Measurements from ENCODE around the gene ACTR3C.

The ACTR3C gene

DNA sequence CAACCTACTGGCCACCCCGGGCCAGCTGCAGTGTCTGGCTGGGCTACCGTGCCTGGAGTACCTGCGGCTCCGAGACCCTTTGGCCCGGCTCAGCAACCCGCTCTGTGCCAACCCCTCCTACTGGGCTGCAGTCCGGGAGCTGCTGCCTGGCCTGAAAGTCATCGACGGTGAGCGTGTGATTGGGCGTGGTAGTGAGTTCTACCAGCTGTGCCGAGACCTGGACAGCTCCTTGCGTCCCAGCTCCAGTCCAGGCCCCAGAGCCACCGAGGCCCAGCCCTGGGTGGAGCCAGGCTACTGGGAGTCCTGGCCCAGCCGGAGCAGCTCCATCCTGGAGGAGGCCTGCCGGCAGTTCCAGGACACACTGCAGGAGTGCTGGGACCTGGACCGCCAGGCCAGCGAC is 13.8 kb upstream of the ACTR3C start:
- ChIA-PET POLR2A (interaction anchor here (1.6 kb wide), 1 partner anchor 14 kb away, joined by 7 read pairs; the partner anchor contains the start of genes ACTR3C and LRRC61), CTCF (interaction anchor here (3.5 kb wide), 1 partner anchor 19 kb away, joined by 10 read pairs; no protein-coding TSS in a partner anchor)

DNA sequence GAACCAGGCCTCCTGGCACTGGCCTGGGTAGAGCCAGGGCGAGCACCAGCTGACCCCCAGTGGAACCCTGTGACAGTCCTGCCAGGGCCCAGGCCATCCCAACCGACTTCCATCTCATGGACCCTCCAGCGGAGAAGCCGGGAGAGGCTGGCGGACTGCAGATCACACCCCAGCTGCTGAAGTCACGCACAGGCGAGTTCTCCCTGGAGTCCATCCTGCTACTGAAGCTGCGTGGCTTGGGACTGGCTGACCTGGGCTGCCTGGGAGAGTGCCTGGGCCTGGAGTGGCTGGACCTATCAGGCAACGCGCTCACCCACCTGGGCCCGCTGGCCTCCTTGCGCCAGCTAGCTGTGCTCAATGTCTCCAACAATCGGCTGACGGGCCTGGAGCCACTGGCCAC is 13.4 kb upstream of the ACTR3C start:
- no peak for DNase-seq (ENCODE audit: extremely low spot score)
- TF ChIP-seq SUZ12 (IDR thresholded peaks at IDR 0.05) (no peak), HDGF (IDR thresholded peaks at IDR 0.05; ENCODE audit: borderline replicate concordance) (no peak)
- POLR2A ChIA-PET = interaction anchor here (1.6 kb wide), 1 partner anchor 13 kb away, joined by 7 read pairs; the partner anchor contains the start of genes ACTR3C and LRRC61
- CTCF ChIA-PET = interaction anchor here (3.5 kb wide), 1 partner anchor 19 kb away, joined by 10 read pairs; no protein-coding TSS in a partner anchor

More for the DNA sequence above, 13.8 kb upstream of the ACTR3C start:
- TF ChIP-seq FOXK2 (IDR thresholded peaks at IDR 0.05) (no peak), L3MBTL2 (conservative IDR thresholded peaks at IDR 0.05) (no peak), FOXM1 (IDR thresholded peaks at IDR 0.05; ENCODE audit: borderline replicate concordance) (no peak), CTBP1 (IDR thresholded peaks at IDR 0.05; ENCODE audit: borderline replicate concordance) (no peak), SP1 (IDR thresholded peaks at IDR 0.05) (no peak), NFRKB (IDR thresholded peaks at IDR 0.05) (no peak), LEF1 (IDR thresholded peaks at IDR 0.05; ENCODE audit: borderline replicate concordance) (no peak)
- DNase-seq (ENCODE audit: extremely low spot score) = no peak

DNA sequence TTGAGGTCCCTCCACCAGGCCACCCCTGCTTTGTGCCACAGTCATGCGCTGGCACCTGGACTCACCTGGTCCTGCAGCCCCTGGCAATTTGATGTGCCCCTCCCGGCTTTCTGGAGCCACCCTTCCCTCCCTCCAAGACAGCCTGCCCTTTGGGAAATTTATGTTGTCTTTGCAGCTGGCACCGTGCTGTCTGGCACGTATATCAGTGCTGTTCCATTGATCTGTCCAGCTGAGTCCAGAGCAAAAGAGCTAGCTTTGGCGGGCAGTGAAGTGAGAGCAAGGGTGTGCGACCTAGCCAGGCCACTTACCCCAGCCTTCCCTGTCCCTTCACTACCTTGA is 12.4 kb upstream of the ACTR3C start:
- TF ChIP-seq ARNT (IDR thresholded peaks at IDR 0.05) (no peak), SP1 (IDR thresholded peaks at IDR 0.05) (no peak)
- DNase-seq (ENCODE audit: extremely low spot score) = no peak
- CTCF ChIA-PET = no interaction called here
- POLR2A ChIA-PET = interaction anchor here (1.2 to 1.3 kb wide), 2 partner anchors 12 to 43 kb away, joined by 5 to 7 read pairs; partner anchors contain the start of genes ACTR3C and LRRC61

DNA sequence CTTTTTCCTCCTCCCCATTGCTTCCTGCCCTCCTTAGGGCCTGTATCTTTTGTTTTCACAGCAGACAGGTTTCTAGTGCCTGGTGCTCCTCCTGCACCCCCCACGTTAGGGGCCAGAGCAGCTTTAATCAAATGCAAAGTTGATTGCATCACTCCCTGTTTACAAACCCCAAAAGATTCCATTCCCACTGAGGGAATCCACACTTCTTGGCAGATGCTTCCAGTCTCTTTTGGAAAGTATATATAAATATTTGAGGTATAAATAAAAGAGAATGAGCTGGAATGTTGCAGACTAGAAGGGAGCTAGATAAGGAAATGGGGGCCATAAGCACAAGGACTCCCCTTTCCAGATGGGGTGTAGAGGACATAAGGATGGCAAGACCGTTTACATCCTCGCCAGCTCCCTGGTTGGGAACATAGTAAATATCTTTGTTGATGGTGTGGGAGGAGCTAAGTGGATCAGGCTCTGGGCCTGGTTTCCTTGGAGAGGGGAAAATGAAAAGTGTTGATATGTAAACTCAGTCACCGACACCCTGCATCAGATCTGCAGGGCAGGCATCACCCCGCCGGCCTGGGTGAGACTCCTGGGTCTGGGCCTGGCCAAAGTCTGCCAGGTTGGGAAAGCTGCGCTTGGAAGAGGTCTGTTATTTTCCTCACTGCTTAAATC is 11.9 kb upstream of the ACTR3C start:
- no peak for DNase-seq (ENCODE audit: extremely low spot score)
- ChIA-PET CTCF (no interaction called here), POLR2A (interaction anchor here (0.5 to 1.5 kb wide), 4 partner anchors 12 to 43 kb away, joined by 3 to 7 read pairs (median 4); partner anchors contain the start of genes ACTR3C and LRRC61)
- TF ChIP-seq CTBP1 (IDR thresholded peaks at IDR 0.05; ENCODE audit: borderline replicate concordance) = no peak
- no peak for TF ChIP-seq ARNT (IDR thresholded peaks at IDR 0.05)
- TF ChIP-seq ZNF384 (IDR thresholded peaks at IDR 0.05) = no peak
- no peak for TF ChIP-seq NFRKB (IDR thresholded peaks at IDR 0.05)
- no peak for TF ChIP-seq BHLHE40 (IDR thresholded peaks at IDR 0.05; ENCODE audit: borderline replicate concordance)
- TF ChIP-seq, protein P1, sequence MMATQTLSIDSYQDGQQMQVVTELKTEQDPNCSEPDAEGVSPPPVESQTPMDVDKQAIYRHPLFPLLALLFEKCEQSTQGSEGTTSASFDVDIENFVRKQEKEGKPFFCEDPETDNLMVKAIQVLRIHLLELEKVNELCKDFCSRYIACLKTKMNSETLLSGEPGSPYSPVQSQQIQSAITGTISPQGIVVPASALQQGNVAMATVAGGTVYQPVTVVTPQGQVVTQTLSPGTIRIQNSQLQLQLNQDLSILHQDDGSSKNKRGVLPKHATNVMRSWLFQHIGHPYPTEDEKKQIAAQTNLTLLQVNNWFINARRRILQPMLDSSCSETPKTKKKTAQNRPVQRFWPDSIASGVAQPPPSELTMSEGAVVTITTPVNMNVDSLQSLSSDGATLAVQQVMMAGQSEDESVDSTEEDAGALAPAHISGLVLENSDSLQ (IDR thresholded peaks at IDR 0.05) = no peak
- TF ChIP-seq FOXA1 (IDR thresholded peaks at IDR 0.05) = no peak
- TF ChIP-seq LEF1 (IDR thresholded peaks at IDR 0.05; ENCODE audit: borderline replicate concordance) = no peak
- TF ChIP-seq TARDBP (IDR thresholded peaks at IDR 0.05) = no peak
- no peak for TF ChIP-seq SP1 (IDR thresholded peaks at IDR 0.05)
- TF ChIP-seq SUZ12 (IDR thresholded peaks at IDR 0.05) = no peak
- TF ChIP-seq FOXK2 (IDR thresholded peaks at IDR 0.05) = no peak
- TF ChIP-seq HDGF (IDR thresholded peaks at IDR 0.05; ENCODE audit: borderline replicate concordance) = no peak

DNA sequence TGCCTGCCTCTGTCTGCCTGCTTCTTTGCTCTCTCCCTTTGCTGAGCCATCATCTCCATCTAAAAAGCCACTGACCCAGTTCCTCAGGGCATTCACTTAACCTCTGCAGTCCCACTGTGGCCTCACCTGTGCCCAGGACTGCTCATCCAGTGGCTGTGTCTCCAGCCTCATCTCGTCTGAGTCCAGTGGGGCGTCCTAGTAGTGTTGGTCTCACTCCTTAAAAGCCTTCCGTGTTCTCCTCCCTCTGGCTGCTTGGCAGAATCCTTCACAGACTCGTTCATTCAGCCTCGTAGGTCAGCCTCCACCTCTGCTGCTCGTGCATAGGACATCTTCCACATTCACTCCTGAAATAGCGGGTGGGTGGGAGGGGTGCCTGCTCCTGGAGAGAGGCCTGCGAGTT is 10.8 kb upstream of the ACTR3C start:
- ChIA-PET CTCF (no interaction called here), POLR2A (interaction anchor here (1.5 kb wide), 1 partner anchor 14 kb away, joined by 4 read pairs; no protein-coding TSS in a partner anchor)
- no peak for DNase-seq (ENCODE audit: extremely low spot score)
- TF ChIP-seq L3MBTL2 (conservative IDR thresholded peaks at IDR 0.05) = no peak
- no peak for TF ChIP-seq LEF1 (IDR thresholded peaks at IDR 0.05; ENCODE audit: borderline replicate concordance)
- no peak for TF ChIP-seq CTBP1 (IDR thresholded peaks at IDR 0.05; ENCODE audit: borderline replicate concordance)

DNA sequence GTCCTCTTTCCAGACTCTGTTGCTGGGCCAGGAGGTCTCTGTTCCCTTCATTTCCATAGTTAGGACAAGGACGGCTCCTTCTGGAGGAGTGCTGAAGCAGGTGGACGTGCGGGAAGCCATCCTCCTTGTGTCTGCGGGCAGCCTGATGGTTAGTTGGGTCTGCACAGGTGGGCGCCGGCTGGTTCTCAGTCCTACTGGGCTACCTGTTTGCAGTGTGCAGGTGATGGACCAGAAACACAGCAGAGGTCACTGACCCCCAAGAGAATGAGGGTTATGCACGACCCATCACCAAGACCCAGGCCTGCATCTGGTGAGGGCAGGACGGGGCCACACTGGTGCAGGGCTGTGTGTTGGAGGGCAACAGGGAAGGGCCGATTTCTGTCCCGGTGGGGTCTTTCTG is 10.3 kb upstream of the ACTR3C start:
- CTCF ChIA-PET = no interaction called here
- DNase-seq (ENCODE audit: extremely low spot score) = no peak
- TF ChIP-seq SUZ12 (IDR thresholded peaks at IDR 0.05) (no peak), NFRKB (IDR thresholded peaks at IDR 0.05) (no peak), FOXA1 (IDR thresholded peaks at IDR 0.05) (no peak), ELF4 (IDR thresholded peaks at IDR 0.05) (no peak), CTBP1 (IDR thresholded peaks at IDR 0.05; ENCODE audit: borderline replicate concordance) (no peak), FOXK2 (IDR thresholded peaks at IDR 0.05) (no peak), FOXM1 (IDR thresholded peaks at IDR 0.05; ENCODE audit: borderline replicate concordance) (no peak), HDGF (IDR thresholded peaks at IDR 0.05; ENCODE audit: borderline replicate concordance) (no peak), TARDBP (IDR thresholded peaks at IDR 0.05) (no peak), L3MBTL2 (conservative IDR thresholded peaks at IDR 0.05) (no peak), SP1 (IDR thresholded peaks at IDR 0.05) (no peak), ZNF384 (IDR thresholded peaks at IDR 0.05) (no peak), LEF1 (IDR thresholded peaks at IDR 0.05; ENCODE audit: borderline replicate concordance) (no peak)
- POLR2A ChIA-PET = no interaction called here

DNA sequence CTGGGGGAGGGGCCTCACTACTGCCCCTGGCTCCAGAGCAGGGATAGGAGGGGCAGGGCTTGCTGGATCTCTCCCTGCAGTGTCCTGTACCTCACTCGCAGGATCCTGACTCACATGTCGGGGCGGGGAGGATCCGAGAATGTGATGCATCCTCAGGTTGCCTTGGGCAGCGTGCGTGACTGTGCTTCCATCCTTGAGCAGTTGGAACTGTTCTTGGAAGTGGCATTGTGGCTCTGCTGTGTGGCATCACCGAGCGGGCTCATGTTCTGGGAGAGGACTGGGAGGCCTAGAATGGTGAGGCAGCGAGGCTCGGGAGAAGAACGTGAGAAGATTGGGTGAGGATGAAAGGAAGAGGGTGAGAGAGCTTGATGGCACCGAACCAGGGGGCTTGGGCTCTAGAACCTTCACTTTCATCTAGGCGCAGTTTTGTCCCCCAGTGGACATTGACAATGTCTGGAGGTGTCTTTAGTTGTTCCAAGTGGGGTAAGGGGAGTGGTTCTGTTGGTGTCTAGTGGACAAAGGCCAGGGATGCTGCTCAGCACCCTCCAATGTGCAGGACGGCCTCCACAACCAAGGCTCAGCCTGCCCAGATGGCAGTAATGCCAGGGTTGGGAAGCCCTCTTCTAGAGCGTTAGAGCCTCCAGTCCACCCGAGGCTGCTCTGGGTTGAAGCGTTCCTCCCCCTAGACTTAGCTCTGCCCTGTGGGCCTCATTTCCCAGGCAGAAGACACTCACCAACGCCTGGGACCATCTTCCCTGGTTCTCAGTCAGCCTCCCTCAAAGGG is 9.7 kb upstream of the ACTR3C start:
- TF ChIP-seq, protein P1 (IDR thresholded peaks at IDR 0.05) = no peak
- TF ChIP-seq SP1 (IDR thresholded peaks at IDR 0.05) (no peak), FOXK2 (IDR thresholded peaks at IDR 0.05) (no peak), SUZ12 (IDR thresholded peaks at IDR 0.05) (no peak), HDGF (IDR thresholded peaks at IDR 0.05; ENCODE audit: borderline replicate concordance) (no peak), FOXM1 (IDR thresholded peaks at IDR 0.05; ENCODE audit: borderline replicate concordance) (no peak), TARDBP (IDR thresholded peaks at IDR 0.05) (no peak), NFRKB (IDR thresholded peaks at IDR 0.05) (no peak), ARNT (IDR thresholded peaks at IDR 0.05) (no peak), L3MBTL2 (conservative IDR thresholded peaks at IDR 0.05) (no peak), ZNF384 (IDR thresholded peaks at IDR 0.05) (no peak), FOXA1 (IDR thresholded peaks at IDR 0.05) (no peak), ELF4 (IDR thresholded peaks at IDR 0.05) (no peak), CTBP1 (IDR thresholded peaks at IDR 0.05; ENCODE audit: borderline replicate concordance) (no peak)
- peak; percentile 6 for DNase-seq (ENCODE audit: extremely low spot score)
- CTCF ChIA-PET = no interaction called here
- POLR2A ChIA-PET = interaction anchor here (1.9 kb wide), 1 partner anchor 10 kb away, joined by 5 read pairs; the partner anchor contains the start of genes ACTR3C and LRRC61
